Measurements from ENCODE around the gene ING3. TPM values are rescaled to one million over a fixed set of nuclear protein-coding genes. Genes with fewer than 3 reads are reported as not detected.

ING3 gene
- total RNA-seq, 2 donors from 2014 or later = 13.6 to 15.6 TPM

DNA sequence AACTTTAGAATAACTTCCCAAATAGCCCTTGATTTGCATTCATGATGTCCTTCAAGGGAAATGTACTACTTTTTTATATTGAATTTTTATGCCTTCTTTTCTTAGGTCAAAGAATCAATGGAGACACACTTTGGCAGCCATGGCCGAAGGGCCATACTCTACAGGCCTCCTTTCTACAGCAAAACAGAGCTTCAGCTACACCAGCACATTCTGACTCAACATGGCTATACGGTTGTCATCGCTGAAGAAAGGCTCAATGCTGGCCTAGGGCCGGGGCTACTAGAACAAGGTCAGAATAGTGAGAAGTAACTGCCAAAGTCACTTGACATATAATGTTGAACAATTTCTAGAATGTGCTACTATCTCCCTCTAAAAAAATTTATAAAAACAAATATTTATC lies 65.0 kb downstream of the ING3 start:
- intact Hi-C loops (cut with DNase I, micrococcal nuclease) = no loop called here
- ATAC-seq (no peak), DNase-seq (no peak)

DNA sequence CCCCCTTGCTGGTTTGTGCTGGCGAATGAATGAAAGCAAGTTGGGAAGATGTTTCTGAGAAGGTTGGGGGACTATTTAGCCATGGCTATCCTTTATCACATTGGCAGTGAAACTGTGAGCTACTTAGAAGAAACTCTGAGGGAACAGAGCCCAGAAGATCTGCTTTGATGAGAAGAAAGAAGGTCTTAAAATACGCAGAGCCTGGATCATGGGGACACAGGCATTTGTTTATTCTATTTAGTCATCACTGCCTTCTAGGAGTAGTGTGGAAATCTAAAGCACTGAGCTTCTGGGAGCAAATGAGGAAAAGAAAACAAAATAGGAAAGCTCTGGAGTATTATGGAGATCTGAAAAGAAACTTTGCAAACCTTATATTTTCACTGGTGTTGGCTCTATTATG lies 66.4 kb downstream of the ING3 start:
- ATAC-seq = no peak
- no peak for DNase-seq
- intact Hi-C loops (cut with DNase I, micrococcal nuclease) = no loop called here

DNA sequence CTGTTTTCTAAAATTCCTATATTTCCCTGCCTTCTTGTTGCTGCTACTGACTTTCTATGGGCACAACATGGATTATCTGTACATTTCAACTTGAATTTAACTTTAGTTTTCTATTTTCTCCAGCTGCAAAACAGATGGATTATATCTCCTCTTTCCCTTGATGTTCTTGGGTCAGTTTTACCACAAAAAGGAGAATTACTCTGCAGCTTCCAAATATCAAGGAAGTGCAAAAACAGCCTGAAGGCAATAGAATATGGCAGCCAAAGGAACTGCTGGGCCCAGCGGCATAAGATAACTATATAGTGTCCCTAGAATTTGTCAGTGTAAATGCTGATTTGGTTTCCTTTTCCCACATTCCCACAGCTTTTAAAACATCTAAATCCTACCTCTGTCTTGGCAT lies 67.0 kb downstream of the ING3 start:
- intact Hi-C loops (cut with DNase I, micrococcal nuclease) = no loop called here
- no peak for ATAC-seq
- no peak for DNase-seq

DNA sequence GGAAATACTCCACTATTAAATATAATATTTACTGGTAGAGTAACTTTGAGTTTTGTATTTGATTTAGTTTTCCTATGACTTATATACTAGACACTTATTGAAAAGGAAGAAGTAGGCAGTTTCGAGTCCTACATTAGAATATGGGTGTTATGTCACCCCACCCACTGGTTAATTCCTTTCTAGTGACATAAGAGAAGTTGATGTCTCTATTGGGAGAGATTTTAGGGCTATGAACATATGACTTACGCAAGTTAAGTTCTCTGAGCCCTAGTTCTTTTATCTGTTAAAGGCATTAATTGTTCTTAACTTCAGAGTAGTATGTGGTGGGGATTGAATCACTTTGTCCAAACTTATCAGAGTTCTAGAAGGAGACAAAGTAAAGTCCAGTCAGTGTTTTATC lies 68.4 kb downstream of the ING3 start:
- no peak for ATAC-seq
- intact Hi-C loops (cut with DNase I, micrococcal nuclease) = no loop called here
- no peak for DNase-seq

DNA sequence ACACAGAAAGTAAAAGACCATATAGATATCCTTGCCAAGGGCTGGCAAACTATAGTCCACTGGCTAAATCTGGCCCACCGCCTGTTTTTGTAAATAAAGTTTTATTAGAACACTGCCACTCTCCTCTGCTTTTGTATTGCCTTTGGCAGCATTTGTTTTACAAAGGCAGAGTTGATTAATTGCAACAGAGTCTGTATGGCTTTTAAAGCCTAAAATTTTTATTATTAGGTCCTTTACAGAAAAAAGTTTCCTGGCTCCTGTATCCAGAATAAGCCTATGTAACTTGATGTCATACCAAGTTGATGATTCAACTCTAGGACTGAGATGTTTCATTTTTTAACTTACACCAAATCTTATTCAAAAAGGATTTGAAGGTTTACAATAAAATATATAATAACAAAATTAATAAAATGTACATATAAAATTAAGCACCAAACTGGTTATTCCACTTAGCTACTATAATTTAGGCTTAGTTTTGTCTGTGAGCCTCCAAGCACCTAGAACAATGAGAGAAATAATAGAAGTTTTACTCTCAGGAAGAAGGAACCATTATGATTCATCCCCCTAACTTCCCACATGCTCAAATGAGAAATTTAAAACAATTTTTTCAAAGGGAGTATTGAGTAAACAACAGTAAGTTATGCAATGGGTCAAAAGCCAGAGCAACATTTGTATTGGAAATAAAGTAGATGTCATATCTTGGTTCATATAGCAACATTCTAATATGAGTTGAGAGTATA lies 69.8 kb downstream of the ING3 start:
- DNase-seq (no peak), ATAC-seq (no peak)
- intact Hi-C loops (cut with DNase I, micrococcal nuclease) = no loop called here

DNA sequence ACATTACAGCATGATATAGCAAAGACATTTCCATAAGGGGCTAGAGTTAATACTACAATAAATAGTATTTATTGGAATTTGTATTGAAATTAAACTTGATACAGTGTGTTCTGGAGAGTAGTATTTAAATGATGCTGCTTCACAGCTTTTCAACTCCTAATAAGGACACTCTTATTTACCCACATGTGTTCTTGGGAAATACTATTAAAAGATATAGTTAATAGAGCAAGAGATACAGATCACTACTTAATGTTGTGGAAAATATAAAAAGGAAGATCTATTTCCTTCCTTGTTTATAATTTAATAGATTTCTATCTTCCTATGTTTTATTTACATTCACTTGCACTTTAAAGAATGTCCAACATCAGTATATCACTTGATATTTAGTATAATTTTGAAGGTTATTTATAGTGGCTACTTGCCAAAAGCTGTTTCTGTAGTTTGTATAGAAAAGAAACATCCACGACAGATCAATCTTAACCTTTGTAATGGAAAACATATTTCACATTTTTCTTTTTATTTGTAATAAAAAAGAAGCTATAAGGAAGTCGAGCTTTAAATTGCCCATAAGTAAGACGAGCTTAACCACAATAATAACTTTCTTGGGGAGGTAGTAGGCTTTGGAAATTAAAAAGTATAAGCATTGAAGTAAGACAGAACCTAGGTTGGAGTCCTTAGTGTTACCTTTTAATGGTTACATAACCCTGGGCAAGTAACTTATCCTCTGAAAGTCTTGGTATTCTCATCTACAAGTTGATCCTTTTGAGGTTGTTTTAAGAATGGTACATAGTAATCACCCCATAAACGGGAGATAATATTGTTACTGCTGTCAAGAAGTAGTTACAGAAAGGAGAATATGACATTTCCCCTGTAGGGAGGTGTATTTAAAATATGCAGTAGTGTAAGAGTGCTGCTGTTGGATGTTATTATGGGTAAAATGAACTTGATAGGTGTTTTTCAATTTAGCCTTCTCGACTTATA lies 70.7 kb downstream of the ING3 start:
- intact Hi-C loops (cut with DNase I, micrococcal nuclease) = no loop called here
- ATAC-seq = peak; percentile 26
- DNase-seq = no peak

DNA sequence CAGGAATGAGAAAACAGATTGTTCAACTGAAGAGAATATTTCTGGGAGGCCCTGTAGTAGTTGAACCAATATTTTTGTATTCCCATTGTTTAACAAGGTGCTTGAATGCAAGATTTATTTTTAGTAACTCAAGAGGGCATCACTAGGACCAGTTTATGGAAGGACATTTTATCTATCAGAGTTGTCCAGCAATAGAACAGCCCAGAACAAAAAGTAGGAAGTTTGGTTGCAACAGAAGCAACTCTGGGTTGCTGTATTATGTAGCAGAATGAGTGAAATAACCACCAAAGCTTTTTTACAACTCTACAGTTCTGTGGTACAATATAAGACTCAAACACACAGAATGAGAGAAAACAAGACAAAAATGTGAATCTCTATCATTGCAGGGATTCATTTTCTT lies 72.6 kb downstream of the ING3 start:
- intact Hi-C loops (cut with DNase I, micrococcal nuclease) = no loop called here
- ATAC-seq (no peak), DNase-seq (no peak)

DNA sequence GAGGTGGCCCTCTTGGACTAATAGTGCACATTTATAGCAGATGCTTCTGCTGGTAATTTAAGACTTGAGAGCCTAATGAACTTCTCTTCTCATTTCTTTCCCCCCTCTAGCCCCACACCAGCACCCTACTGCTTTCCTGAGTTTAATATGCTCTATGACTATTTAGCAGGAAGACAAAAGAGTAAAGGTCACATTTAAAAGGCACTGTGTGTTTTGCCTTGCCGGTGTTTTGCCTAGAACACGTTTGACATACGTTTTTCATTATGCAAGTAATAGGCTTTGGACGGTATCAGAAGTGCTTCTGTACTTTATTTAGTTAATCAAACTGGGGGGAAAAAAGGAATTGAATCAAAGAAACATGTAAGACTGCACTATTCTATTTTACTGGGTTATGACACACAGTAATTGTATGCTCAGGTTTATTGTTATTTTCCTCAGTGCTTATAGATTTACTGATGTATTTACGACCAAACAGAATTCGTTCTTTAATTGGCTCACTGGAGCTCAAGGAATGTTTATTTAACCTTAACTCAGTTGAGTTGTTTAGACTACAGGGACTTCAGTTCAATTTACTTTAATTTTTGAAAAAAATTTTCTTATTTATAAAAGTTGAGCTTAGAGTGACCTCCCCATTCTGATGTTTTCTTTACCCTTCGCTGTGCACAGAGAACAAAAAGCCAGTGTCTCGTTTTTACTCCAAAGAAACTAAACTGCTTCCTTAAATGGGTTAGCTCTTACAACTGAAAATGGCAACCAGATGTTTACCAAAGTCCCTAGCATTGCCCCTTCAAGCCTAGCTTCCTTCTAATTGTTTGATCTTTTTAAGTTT lies 73.3 kb downstream of the ING3 start:
- intact Hi-C loops (cut with DNase I, micrococcal nuclease) = no loop called here
- DNase-seq = no peak
- peak; percentile 80 for ATAC-seq

DNA sequence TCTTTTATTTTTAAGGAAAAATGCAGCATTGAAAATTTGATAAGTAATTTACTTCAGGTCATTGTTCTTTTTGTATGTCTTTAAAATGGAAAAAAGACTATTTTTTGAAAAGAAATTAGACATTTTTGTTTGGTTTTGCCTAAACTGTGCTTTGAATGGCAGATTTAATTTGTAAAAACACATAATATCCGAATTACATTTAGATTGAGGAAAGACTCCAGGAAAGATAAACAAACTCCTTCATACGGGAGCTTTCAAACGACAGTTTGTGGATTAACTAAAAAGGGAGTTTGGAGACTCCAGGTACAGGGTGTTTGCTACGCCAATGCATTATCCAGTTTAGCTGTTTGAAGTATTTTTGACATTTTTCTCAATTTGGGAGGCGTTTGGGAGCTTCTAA lies 74.0 kb downstream of the ING3 start:
- intact Hi-C loops (cut with DNase I, micrococcal nuclease) = no loop called here
- no peak for ATAC-seq
- DNase-seq = no peak

DNA sequence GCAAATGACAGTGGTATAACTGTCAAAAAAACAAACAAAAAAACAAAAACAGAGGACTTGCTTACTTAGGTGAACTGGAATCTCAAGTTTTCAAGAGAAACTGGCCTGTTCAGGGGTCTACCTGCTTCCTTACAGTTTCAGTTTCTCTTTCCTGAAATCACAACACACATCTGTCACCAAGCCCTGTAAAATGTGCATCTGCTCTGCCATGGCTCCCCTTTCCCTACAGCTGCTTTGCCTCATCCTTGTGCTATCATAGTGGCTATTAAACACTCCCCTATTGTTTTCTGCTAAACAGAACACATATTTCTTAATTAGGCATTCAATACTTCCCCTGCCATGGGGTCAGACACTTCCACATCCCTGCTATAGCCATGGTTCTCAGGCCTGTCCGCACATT lies 75.6 kb downstream of the ING3 start:
- DNase-seq (no peak), ATAC-seq (no peak)
- intact Hi-C loops (cut with DNase I, micrococcal nuclease) = no loop called here

DNA sequence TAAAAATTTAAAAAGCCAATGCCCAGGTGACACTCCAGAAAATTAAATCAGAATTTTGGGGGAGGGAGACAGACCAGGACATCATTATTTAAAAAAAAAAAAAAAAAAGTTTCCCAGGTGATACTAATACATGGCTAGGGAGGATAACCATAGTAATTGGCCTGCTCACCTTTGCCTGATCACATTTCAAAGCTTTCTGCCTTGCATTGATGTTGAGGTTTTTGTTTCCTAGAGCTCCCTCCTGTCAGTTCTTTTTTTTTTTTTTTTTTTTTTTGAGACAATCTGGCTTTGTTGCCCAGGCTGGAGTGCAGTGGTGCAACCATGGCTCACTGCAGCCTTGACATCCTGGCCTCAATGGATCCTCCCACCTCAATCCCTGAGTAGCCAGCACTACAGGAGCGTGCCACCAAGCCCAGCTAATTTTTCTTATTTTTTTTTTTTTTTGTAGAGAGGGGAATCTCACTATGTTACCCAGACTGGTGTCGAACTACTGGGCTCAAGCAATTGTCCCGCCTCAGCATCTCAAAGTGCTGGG lies 76.1 kb downstream of the ING3 start:
- intact Hi-C loops (cut with DNase I, micrococcal nuclease) = no loop called here
- DNase-seq (no peak), ATAC-seq (no peak)

Other genes starting within 250 kb of the ING3 start
- 10 to 100 TPM; 30.3 to 32.1 TPM for gene TSPAN12, start 92.6 kb upstream of the ING3 start, total RNA-seq
- gene CPED1, start 37.9 kb downstream of the ING3 start, total RNA-seq = 10 to 100 TPM in 1 of 2 donors, 1 to 10 TPM in 1; 3.4 to 15.9 TPM

Measured in left colon (tissue), 2 donors.